HUES6 (cell line): Measurements from ENCODE around the gene PIP5K1A.

Experiments used
- H3K27ac ChIP-seq: 2 replicates; pipeline ENCODE4 v1.7.0; 2013; ENCODE audit warnings: low read depth, mild to moderate bottlenecking, low read length, inconsistent platforms
- H3K27me3 ChIP-seq: 2 replicates; pipeline ENCODE4 v1.6.1; 2013; ENCODE audit warnings: low read length; ENCODE audit not compliant: control insufficient read depth, insufficient read depth
- H3K36me3 ChIP-seq: 2 replicates; pipeline ENCODE4 v1.6.1; 2013; ENCODE audit warnings: low read length; ENCODE audit not compliant: control insufficient read depth, insufficient read depth
- H3K4me1 ChIP-seq: 2 replicates; pipeline ENCODE4 v1.6.1; 2013; ENCODE audit warnings: low read length; ENCODE audit not compliant: control insufficient read depth, insufficient read depth
- H3K4me3 ChIP-seq: 2 replicates; pipeline ENCODE4 v1.5.1; 2013; ENCODE audit warnings: low read depth, low read length
- H3K9ac ChIP-seq: one replicate; pipeline ENCODE4 v1.6.1; 2013; ENCODE audit warnings: mild to moderate bottlenecking, low read length
- H3K9me3 ChIP-seq: 2 replicates; pipeline ENCODE4 v1.6.1; 2013; ENCODE audit warnings: low read depth, low read length; ENCODE audit not compliant: control insufficient read depth, insufficient read depth

The PIP5K1A gene, protein sequence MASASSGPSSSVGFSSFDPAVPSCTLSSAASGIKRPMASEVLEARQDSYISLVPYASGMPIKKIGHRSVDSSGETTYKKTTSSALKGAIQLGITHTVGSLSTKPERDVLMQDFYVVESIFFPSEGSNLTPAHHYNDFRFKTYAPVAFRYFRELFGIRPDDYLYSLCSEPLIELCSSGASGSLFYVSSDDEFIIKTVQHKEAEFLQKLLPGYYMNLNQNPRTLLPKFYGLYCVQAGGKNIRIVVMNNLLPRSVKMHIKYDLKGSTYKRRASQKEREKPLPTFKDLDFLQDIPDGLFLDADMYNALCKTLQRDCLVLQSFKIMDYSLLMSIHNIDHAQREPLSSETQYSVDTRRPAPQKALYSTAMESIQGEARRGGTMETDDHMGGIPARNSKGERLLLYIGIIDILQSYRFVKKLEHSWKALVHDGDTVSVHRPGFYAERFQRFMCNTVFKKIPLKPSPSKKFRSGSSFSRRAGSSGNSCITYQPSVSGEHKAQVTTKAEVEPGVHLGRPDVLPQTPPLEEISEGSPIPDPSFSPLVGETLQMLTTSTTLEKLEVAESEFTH

DNA sequence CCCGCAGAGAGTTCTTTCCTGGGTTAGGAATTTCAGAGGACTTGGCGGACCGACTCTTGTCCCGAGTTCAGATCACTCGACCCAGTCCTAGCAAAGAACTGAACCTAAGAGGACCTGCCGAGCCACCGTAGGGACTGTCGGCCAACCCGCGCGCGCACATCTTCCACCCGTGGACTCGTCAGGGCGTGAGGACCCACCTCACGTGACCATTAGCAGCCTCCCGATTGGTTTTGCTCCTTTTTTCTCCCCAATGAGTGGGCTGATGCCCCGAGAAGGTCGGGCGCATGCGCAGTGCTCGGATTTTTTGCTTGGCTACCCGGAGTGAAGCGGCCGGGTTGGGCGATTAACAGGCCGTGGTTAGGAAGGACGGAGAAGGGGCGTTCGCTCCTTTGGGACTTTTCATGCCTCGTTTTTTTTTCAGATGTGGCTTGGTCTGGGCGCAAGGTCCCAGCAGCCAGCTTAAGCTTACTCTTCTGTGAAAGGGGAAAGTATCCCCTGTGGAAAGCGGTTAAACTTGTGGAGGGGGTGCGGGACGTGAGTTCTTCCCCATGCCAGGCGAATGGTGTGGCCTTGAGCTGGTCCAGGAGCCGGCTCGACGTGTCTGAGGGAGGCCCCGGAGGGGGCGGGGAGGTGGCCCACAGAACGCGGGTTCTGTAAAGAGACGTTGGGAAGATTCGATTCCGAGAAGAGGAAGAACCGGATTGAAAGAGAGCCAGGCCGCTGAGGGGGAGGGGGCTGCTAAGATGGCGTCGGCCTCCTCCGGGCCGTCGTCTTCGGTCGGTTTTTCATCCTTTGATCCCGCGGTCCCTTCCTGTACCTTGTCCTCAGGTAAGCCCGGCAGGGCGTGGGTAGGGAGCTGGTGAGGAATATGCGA lies at the start of gene PIP5K1A:
PIP5K1A (plus strand) TSS at position 299 of the 874 bp plus-strand sequence; CDS start at position 744, 445 bp downstream.
- Histone ChIP-seq H3K4me1 (peaks cover 7% of the 10 kb centered on the region), H3K36me3 (peaks cover 20% of the 10 kb centered on the region), H3K9ac (peak within 1 kb of the TSS; percentile 90), H3K9me3 (no peaks in the 10 kb centered on the region), H3K4me3 (peak within 1 kb of the TSS; percentile 97), H3K27me3 (no peaks in the 10 kb centered on the region), H3K27ac (peak within 1 kb of the TSS; percentile 87; the same call in 1 of the 2 replicates)

DNA sequence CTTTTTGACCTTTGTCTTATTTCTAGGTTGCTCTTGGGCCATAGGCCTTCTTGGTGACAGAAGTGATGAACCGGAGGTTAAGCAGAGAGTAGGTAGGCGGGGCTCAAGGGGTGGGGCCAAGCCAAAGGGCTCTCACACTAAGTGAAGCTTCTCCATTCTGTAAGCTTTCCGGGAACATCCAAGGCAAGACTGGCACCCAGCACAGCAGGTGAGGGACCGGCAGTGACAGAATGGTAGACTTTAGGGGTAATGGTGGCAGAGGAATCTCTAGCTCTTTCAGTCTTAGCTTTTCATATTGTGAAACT lies 41.9 kb upstream of the PIP5K1A start, which contains the start of gene TNFAIP8L2:
TNFAIP8L2 (plus strand) TSS at position 135 of the 305 bp plus-strand sequence. CDS start 2,049 bp downstream, outside the sequence.
- Histone ChIP-seq H3K36me3 (peaks cover 28% of the 10 kb centered on the region), H3K4me3 (no peak within 1 kb of the TSS), H3K9ac (no peak within 1 kb of the TSS), H3K9me3 (no peaks in the 10 kb centered on the region), H3K27ac (no peak within 1 kb of the TSS), H3K27me3 (no peaks in the 10 kb centered on the region), H3K4me1 (no peaks in the 10 kb centered on the region)

DNA sequence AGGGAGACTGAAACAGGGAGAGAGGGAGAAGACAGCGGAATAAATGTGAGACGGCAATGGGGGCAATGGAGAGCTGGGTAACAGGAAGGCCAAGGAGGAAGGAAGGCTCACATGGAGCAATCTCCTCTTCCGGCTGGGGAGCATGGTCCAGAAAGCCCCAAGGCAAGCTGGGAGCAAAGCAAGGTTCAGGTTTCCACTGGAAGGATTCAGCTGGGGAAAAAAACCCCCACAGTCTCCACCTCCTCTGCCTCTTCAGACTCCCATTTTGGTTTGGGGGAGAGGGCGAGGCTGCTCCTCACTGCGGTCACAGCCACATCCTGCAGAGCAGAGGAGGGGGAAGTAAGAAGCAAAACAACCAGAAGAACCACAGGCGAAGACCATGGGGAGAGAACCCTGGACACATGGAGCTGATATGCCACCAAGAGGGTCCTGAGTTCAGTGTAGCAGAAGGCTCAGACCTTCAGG lies 41.3 kb upstream of the PIP5K1A start:
- Histone ChIP-seq H3K4me3 (no peak overlapping the region), H3K36me3 (peaks cover 32% of the 10 kb centered on the region), H3K27ac (no peak overlapping the region), H3K27me3 (no peaks in the 10 kb centered on the region), H3K4me1 (no peaks in the 10 kb centered on the region), H3K9ac (no peak overlapping the region), H3K9me3 (no peaks in the 10 kb centered on the region)

DNA sequence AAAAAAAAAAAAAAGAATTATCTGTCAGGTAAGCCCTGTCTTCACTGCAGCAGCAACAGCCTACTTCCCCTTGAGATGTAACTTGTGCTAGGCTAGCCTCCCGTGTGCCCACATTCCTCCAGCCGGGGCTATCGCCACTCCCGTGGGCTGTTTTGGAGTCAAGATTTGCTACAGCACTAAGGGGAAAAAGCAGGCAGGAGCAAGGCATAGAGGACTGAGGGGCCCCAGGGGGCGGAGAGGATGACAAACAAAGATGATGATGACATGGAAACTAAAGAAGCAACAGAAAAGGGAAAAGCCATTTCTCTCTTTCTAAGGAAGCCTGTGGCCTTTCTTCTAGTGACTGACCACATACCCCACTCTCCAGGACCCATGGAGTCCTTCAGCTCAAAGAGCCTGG lies 40.0 kb upstream of the PIP5K1A start:
- H3K27ac ChIP-seq, result no peak overlapping the region
- H3K36me3 ChIP-seq, result peaks cover 32% of the 10 kb centered on the region
- H3K4me1 ChIP-seq, result no peaks in the 10 kb centered on the region
- no peaks in the 10 kb centered on the region for H3K9me3 ChIP-seq
- no peaks in the 10 kb centered on the region for H3K27me3 ChIP-seq
- H3K9ac ChIP-seq, result no peak overlapping the region
- H3K4me3 ChIP-seq, result no peak overlapping the region

DNA sequence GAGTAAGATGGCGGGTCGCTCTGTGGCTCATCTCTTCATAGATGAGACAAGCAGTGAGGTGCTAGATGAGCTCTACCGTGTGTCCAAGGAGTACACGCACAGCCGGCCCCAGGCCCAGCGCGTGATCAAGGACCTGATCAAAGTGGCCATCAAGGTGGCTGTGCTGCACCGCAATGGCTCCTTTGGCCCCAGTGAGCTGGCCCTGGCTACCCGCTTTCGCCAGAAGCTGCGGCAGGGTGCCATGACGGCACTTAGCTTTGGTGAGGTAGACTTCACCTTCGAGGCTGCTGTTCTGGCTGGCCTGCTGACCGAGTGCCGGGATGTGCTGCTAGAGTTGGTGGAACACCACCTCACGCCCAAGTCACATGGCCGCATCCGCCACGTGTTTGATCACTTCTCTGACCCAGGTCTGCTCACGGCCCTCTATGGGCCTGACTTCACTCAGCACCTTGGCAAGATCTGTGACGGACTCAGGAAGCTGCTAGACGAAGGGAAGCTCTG lies 39.6 kb upstream of the PIP5K1A start:
- Histone ChIP-seq H3K9ac (no peak overlapping the region), H3K36me3 (peaks cover 32% of the 10 kb centered on the region), H3K9me3 (no peaks in the 10 kb centered on the region), H3K4me1 (no peaks in the 10 kb centered on the region), H3K27me3 (no peaks in the 10 kb centered on the region), H3K4me3 (no peak overlapping the region), H3K27ac (no peak overlapping the region)

DNA sequence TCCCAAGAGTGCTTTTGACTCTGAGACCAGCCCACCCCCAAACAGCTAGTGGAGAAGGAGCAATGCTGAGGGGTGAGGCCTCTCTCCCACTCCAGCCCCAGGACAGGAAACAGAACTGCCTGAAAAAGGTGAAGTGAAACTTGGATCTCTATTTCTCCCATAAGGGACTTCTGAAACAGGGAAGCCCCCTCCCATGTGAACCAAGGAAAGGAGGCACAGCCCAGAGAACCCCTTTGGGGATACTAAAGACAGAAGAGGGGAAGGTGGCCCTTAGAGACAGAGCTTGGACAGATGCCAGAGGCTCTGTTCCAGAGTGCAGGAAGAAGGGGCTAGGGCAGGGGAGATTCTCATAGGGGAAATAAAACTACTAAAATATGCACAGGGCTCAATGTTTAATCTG lies 39.0 kb upstream of the PIP5K1A start:
- Histone ChIP-seq H3K9me3 (no peaks in the 10 kb centered on the region), H3K36me3 (peaks cover 32% of the 10 kb centered on the region), H3K9ac (no peak overlapping the region), H3K27ac (no peak overlapping the region), H3K27me3 (no peaks in the 10 kb centered on the region), H3K4me3 (no peak overlapping the region), H3K4me1 (peaks cover under 1% of the 10 kb centered on the region)

DNA sequence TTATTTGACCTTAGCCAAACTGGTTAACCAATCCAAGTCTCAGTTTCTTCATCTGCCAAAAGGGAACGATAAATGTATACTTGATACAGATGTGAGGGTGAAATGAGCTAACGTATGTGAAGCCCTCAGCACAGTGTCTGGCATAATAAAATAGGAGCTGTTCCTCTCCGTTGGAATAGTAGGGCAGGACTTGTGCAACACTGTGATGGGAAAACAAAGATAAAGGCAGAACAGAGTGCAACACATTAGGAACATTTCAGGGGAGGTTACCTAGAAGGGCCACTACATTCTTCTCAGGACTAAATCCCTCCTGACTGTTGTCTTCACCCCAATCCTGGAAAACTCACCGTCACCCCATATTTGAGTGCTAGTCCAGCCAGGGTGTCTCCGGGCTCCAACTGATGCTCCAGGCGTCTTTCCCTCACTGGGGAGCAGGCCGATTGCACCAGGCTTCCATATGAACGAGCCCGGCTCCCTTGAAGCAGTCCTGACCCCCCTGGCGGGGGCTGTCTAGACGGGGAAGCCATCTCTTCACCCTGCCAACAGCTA lies 33.5 kb upstream of the PIP5K1A start:
- Histone ChIP-seq H3K27ac (no peak overlapping the region), H3K4me1 (peaks cover 7% of the 10 kb centered on the region)

DNA sequence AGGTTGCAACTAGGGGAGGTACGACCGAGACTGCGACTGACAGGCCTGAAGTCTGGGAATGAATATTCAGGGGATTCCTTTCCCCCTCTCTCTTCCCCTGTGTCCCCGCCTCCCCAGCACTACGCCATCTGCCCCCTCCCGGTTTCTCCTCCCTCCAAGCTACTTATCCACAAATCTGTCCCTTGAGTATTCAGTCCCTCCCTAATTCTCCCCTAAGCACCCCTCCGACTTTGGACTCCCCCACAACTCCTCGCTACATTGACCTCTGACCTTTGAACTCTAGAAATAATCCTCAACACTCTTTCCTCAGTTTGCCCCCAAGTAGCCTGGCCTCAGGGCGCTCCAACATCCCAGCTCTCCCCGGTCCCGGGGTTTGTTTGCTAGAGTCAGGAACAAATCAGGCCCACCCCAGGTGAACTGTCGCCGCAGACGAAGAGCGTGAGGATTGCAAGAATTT lies 33.0 kb upstream of the PIP5K1A start:
- Histone ChIP-seq H3K9ac (peak overlapping the region; percentile 63), H3K9me3 (no peaks in the 10 kb centered on the region), H3K4me3 (peak overlapping the region; percentile 95), H3K27me3 (no peaks in the 10 kb centered on the region), H3K36me3 (peaks cover 35% of the 10 kb centered on the region), H3K27ac (peak overlapping the region; percentile 18; the same call in 1 of the 2 replicates), H3K4me1 (peaks cover 7% of the 10 kb centered on the region)

More for the DNA sequence above, 33.5 kb upstream of the PIP5K1A start:
- peak overlapping the region; percentile 95 for H3K4me3 ChIP-seq
- no peaks in the 10 kb centered on the region for H3K27me3 ChIP-seq
- peak overlapping the region; percentile 63 for H3K9ac ChIP-seq
- peaks cover 34% of the 10 kb centered on the region for H3K36me3 ChIP-seq
- no peaks in the 10 kb centered on the region for H3K9me3 ChIP-seq

DNA sequence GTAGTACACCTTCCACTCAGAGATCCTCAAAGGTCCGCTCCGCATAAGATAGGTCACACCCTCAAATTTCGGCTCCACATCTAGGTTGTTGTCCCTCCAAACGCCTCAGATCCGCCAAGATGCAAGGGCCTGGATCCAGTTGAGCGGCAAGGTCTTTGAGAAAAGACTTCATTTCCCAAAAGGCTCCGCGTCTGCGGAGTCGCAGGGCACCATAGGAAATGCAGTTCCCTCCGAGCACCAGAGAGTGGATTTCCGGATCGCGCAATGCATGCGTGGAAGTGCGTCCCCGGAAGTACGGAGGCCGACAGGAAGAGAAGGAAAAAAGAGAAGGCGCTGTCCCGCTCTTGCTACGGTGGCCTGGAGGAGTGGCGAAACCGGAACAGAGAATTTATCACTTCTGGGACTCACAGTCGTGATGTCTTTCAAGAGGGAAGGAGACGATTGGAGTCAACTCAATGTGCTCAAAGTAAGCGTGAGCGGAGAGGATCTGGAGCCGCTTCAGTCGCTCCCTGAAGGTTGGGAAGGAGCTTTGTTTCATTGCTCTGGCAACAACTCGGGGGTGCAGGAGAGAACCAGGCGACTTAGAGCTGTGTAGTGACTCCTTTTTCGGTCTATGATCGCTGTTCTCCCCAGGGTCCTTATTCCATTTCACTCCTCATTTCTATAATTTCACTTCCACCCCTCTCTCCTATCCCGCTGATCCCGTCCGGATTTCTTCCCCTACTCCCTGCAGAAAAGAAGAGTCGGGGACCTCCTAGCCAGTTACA lies 32.4 kb upstream of the PIP5K1A start, which contains the start of the genes LYSMD1 and SCNM1:
LYSMD1 (minus strand) TSS at position 165 of the 767 bp plus-strand sequence. CDS start 644 bp downstream, outside the sequence.
SCNM1 (plus strand) TSS at position 407 of the 767 bp plus-strand sequence; CDS start at position 416, 9 bp downstream.
- peaks cover 7% of the 10 kb centered on the region for H3K4me1 ChIP-seq
- no peaks in the 10 kb centered on the region for H3K27me3 ChIP-seq
- H3K9me3 ChIP-seq, result no peaks in the 10 kb centered on the region
- peak within 1 kb of the TSS; percentile 89 for H3K9ac ChIP-seq
- peak within 1 kb of the TSS; percentile 35; the same call in 1 of the 2 replicates for H3K27ac ChIP-seq
- peaks cover 33% of the 10 kb centered on the region for H3K36me3 ChIP-seq
- H3K4me3 ChIP-seq, result peak within 1 kb of the TSS; percentile 95
